HepG2 (cell line): ENCODE data around the gene CFAP300. TPM values are rescaled to one million over a fixed set of nuclear protein-coding genes. Genes with fewer than 3 reads are reported as not detected.
A peak's percentile ranks its signal among the peaks of the same experiment; 100 is the strongest.

Experiments used
- ARID2 ChIP-seq: sonication (generic); formaldehyde crosslinking; IDR thresholded peaks from 2 replicates; pipeline ENCODE4 v1.8.1; 2022; ENCODE audit warnings: mild to moderate bottlenecking, missing genetic modification reagents, borderline replicate concordance
- CHD4 ChIP-seq: fragments of 200-600 bp; sonication (generic); IDR thresholded peaks from 2 replicates; pipeline ENCODE4 v1.7.0; 2017; ENCODE audit warnings: mild to moderate bottlenecking, low read length, borderline replicate concordance
- GATAD2A ChIP-seq: IDR thresholded peaks from 2 replicates; pipeline ENCODE4 v1.6.1; 2016
- HMGXB3 ChIP-seq: sonication (generic); formaldehyde crosslinking; IDR thresholded peaks from 2 replicates; pipeline ENCODE4 v1.4.0; 2020; ENCODE audit warnings: missing genetic modification reagents, borderline replicate concordance
- IRF1 ChIP-seq: sonication (generic); formaldehyde crosslinking; IDR thresholded peaks from 2 replicates; pipeline ENCODE4 v1.4.0; 2020; ENCODE audit warnings: low read depth, mild to moderate bottlenecking, missing genetic modification reagents
- KAT8 ChIP-seq: IDR thresholded peaks from 2 replicates; pipeline ENCODE4 v1.6.1; 2016; ENCODE audit warnings: missing genetic modification reagents, missing compliant biosample characterization
- MEF2D ChIP-seq: sonication (generic); formaldehyde crosslinking; IDR thresholded peaks from 2 replicates; pipeline ENCODE4 v1.5.1; 2020; ENCODE audit warnings: mild to moderate bottlenecking, missing genetic modification reagents
- MTA3 ChIP-seq: sonication (generic); formaldehyde crosslinking; IDR thresholded peaks from 2 replicates; pipeline ENCODE4 v1.4.0; 2020; ENCODE audit warnings: missing genetic modification reagents
- SIN3A ChIP-seq: IDR thresholded peaks from 2 replicates; pipeline ENCODE4 v1.6.1; 2011; ENCODE audit warnings: low read depth, mild to moderate bottlenecking, control low read depth, low read length, borderline replicate concordance
- SIX4 ChIP-seq: sonication (generic); formaldehyde crosslinking; IDR thresholded peaks from 2 replicates; pipeline ENCODE4 v1.4.0; 2020; ENCODE audit warnings: missing genetic modification reagents
- SOX6 ChIP-seq, 2 experiments: fragments of 450-650 bp in 1 of 2; sonication (generic) in 1 of 2; formaldehyde crosslinking in 1 of 2; IDR thresholded peaks; 2 replicates each; pipeline versions ENCODE4 v1.4.0 to v1.6.1; 2017 to 2020; ENCODE audit warnings: antibody characterized with exemption in 1 of 2, mild to moderate bottlenecking in 1 of 2, missing genetic modification reagents in 1 of 2
- XRCC5 ChIP-seq: fragments of 200-400 bp; formaldehyde crosslinking; optimal IDR thresholded peaks from 2 replicates; pipeline ENCODE3; 2017; ENCODE audit warnings: mild to moderate bottlenecking, low read length
- ZBTB20 ChIP-seq: sonication (generic); formaldehyde crosslinking; IDR thresholded peaks from 2 replicates; pipeline ENCODE4 v1.8.1; 2023; ENCODE audit warnings: missing genetic modification reagents, low read depth, mild to moderate bottlenecking, borderline replicate concordance
- ZNF160 ChIP-seq: sonication (generic); formaldehyde crosslinking; IDR thresholded peaks from 2 replicates; pipeline ENCODE4 v1.8.0; 2022; ENCODE audit warnings: mild to moderate bottlenecking, inconsistent platforms, missing genetic modification reagents
- ZNF20 ChIP-seq: sonication (generic); formaldehyde crosslinking; IDR thresholded peaks from 2 replicates; pipeline ENCODE4 v1.4.0; 2020; ENCODE audit warnings: mild to moderate bottlenecking, moderate library complexity, missing genetic modification reagents
- ZNF24 ChIP-seq: fragments of 450-650 bp; IDR thresholded peaks from 2 replicates; pipeline ENCODE4 v1.6.1; 2017; ENCODE audit warnings: antibody characterized with exemption, mild to moderate bottlenecking
- ZUFSP ChIP-seq: sonication (generic); formaldehyde crosslinking; IDR thresholded peaks from 2 replicates; pipeline ENCODE4 v1.9.0; 2021; ENCODE audit warnings: missing genetic modification reagents, mild to moderate bottlenecking, borderline replicate concordance
- polyA plus RNA-seq, 8 experiments: library from polyadenylated mRNA; depleted of rRNA in 3 of 8; stranded (reverse) in 7 of 8; unstranded in 1 of 8; fragments of >200 nt; fragmentation: Illumina TruSeq in 4 of 8; extraction: Trizol in 4 of 8; gene quantifications; 2 replicates each; pipeline versions ENCODE4 v1.2.1 to v1.2.3, GENCODE V29; 2011 to 2016; ENCODE audit warnings: low read depth in 4 of 8, missing spikeins in 1 of 8, mixed read lengths in 1 of 8; ENCODE audit not compliant: insufficient read depth in 1 of 8
- total RNA-seq, 5 experiments: library from RNA; depleted of rRNA; stranded (reverse); fragments of >200 nt; fragmentation: Illumina TruSeq; extraction: Trizol; gene quantifications; 2 replicates each; pipeline ENCODE4 v1.2.3, GENCODE V29; 2016; ENCODE audit warnings: low read depth in 1 of 5
- TF ChIP-seq, protein P1 (sequence below): sonication (generic); formaldehyde crosslinking; IDR thresholded peaks from 2 replicates; pipeline ENCODE4 v1.5.0; 2020; ENCODE audit warnings: mild to moderate bottlenecking, missing genetic modification reagents
- TF ChIP-seq, protein P2 (sequence below): sonication (generic); formaldehyde crosslinking; conservative IDR thresholded peaks from 2 replicates; pipeline ENCODE4 v1.4.0; 2020; ENCODE audit warnings: missing genetic modification reagents

The CFAP300 gene
- total and polyA plus RNA-seq, 2 of the 13 experiments (the other 11 are each of a cell fraction or from before 2014, with no cell fraction given) = not detected

DNA sequence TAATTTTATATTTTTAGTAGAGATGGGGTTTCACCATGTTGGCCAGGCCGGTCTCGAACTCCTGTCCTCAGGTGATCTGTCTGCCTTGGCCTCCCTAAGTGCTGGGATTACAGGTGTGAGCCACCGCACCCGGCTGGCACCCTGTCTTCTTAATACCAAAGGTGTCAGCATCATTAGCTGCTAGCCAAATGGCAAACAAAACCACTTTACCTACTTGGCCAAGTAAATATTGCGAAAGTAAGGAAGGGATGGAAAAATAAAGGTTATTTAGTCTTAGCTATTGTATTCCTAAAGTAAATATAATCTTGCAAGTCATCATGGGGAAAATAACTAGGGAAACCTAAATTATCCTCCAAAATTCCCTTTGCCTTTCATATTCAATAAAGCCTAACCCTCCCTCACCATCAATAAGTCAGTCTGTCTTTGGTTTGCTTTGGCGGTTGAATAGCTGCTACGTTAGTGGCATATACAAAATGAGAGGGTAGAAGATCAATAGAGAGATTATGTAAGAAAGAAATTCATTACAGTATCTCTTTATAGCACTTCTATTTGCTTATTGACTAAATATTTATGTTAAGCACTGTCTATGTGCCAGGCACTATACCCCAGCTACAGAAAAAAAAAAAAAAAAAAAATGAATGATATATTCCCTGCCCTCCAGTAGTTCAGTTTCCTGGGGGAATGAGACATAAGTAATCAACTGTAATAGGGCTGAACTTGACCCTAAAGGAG lies 40.2 kb upstream of the CFAP300 start (continued):
- no peak for TF ChIP-seq ZUFSP
- TF ChIP-seq MEF2D (CRISPR knock-in tag) = no peak
- TF ChIP-seq MTA3 = no peak
- TF ChIP-seq SIX4 (CRISPR knock-in tag) = 0 out of 2 replicates have a peak, but pooled peaks have one; percentile 59
- TF ChIP-seq SOX6 (IDR thresholded peaks at IDR 0.05) = no peak
- peak; percentile 96 for TF ChIP-seq SOX6 (CRISPR knock-in tag; IDR thresholded peaks at IDR 0.05)
- TF ChIP-seq, protein P1, sequence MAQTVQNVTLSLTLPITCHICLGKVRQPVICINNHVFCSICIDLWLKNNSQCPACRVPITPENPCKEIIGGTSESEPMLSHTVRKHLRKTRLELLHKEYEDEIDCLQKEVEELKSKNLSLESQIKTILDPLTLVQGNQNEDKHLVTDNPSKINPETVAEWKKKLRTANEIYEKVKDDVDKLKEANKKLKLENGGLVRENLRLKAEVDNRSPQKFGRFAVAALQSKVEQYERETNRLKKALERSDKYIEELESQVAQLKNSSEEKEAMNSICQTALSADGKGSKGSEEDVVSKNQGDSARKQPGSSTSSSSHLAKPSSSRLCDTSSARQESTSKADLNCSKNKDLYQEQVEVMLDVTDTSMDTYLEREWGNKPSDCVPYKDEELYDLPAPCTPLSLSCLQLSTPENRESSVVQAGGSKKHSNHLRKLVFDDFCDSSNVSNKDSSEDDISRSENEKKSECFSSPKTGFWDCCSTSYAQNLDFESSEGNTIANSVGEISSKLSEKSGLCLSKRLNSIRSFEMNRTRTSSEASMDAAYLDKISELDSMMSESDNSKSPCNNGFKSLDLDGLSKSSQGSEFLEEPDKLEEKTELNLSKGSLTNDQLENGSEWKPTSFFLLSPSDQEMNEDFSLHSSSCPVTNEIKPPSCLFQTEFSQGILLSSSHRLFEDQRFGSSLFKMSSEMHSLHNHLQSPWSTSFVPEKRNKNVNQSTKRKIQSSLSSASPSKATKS (CRISPR knock-in tag) = no peak
- TF ChIP-seq HMGXB3 = peak; percentile 71; the same call in 1 of the 2 replicates
- peak; percentile 92 for TF ChIP-seq GATAD2A (CRISPR knock-in tag)
- no peak for TF ChIP-seq XRCC5
- TF ChIP-seq ZNF24 = no peak
- no peak for TF ChIP-seq IRF1 (CRISPR knock-in tag)
- no peak for TF ChIP-seq ARID2
- TF ChIP-seq KAT8 (CRISPR knock-in tag) = peak; percentile 54; the same call in 1 of the 2 replicates
- TF ChIP-seq SIN3A = no peak
- TF ChIP-seq CHD4 = peak; percentile 85; the same call in 1 of the 2 replicates
- TF ChIP-seq, protein P2, sequence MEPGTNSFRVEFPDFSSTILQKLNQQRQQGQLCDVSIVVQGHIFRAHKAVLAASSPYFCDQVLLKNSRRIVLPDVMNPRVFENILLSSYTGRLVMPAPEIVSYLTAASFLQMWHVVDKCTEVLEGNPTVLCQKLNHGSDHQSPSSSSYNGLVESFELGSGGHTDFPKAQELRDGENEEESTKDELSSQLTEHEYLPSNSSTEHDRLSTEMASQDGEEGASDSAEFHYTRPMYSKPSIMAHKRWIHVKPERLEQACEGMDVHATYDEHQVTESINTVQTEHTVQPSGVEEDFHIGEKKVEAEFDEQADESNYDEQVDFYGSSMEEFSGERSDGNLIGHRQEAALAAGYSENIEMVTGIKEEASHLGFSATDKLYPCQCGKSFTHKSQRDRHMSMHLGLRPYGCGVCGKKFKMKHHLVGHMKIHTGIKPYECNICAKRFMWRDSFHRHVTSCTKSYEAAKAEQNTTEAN (CRISPR knock-in tag) = no peak
- TF ChIP-seq ZNF160 (CRISPR knock-in tag) = no peak
- TF ChIP-seq ZBTB20 = no peak; the same call in 1 of the 2 replicates
- no peak for TF ChIP-seq ZNF20 (CRISPR knock-in tag)
